ENCODE results near the gene CYLD. TPM values are rescaled to one million over a fixed set of nuclear protein-coding genes. Genes with fewer than 3 reads are reported as not detected.

Gene CYLD
- total and polyA plus RNA-seq, 2 experiments from 2014 or later: 21.7 to 32.6 TPM

DNA sequence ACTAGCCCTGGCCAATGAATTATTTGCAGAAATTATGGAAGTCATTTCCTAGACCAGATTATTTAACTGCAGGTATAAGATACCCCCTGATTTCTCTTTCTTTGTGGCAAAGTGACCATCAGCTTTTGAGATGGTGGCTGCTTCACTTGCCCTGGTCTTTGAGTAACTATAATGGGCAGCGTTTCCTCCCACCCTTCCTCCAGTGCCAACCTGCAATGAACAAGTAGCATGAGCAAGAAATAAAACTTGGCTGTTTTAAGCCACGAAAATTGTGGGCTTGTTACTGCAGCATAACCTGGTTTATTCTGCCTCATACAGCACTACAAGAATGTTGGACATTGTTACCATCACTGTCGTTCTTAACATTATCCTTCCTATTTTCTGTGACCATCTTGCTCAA, 105.3 kb downstream of the CYLD start:
- Histone ChIP-seq H3K27me3 (replicated peaks; ENCODE audit: insufficient read depth) (no peaks in the 10 kb centered on the region), H3K4me2 (ENCODE audit: unreplicated experiment) (no peak overlapping the region), H4K20me1 (ENCODE audit: insufficient read depth) (no peaks in the 10 kb centered on the region), H3K27ac (no peak overlapping the region), H3K4me1 (ENCODE audit: insufficient read depth) (no peaks in the 10 kb centered on the region), H2AFZ (no peak overlapping the region), H3K9me3 (ENCODE audit: low read depth) (no peaks in the 10 kb centered on the region), H3K9ac (no peak overlapping the region), H3K79me2 (ENCODE audit: insufficient read depth) (no peaks in the 10 kb centered on the region), H3K9me2 (ENCODE audit: insufficient read depth) (no peaks in the 10 kb centered on the region), H3F3A (ENCODE audit: insufficient read depth) (no peaks in the 10 kb centered on the region), H3K36me3 (ENCODE audit: low read depth) (no peaks in the 10 kb centered on the region), H3K4me3 (no peak overlapping the region)
- no peak for DNase-seq
- WGBS, 2 experiments (ENCODE audit: low coverage in 1 of 2, low lambda C conversion rate in 2 of 2, missing lambda C conversion rate in 2 of 2): 37 to 44% methylated on average over 3 of the region's 3 CpGs
- in situ Hi-C loops (cut with MboI): no loop called here
- TF ChIP-seq EZH2 (IDR thresholded peaks at IDR 0.05; ENCODE audit: insufficient read depth, poor library complexity, severe bottlenecking) (no peak), EZH2phosphoT487 (IDR thresholded peaks at IDR 0.05; ENCODE audit: insufficient read depth, low read depth) (no peak)

DNA sequence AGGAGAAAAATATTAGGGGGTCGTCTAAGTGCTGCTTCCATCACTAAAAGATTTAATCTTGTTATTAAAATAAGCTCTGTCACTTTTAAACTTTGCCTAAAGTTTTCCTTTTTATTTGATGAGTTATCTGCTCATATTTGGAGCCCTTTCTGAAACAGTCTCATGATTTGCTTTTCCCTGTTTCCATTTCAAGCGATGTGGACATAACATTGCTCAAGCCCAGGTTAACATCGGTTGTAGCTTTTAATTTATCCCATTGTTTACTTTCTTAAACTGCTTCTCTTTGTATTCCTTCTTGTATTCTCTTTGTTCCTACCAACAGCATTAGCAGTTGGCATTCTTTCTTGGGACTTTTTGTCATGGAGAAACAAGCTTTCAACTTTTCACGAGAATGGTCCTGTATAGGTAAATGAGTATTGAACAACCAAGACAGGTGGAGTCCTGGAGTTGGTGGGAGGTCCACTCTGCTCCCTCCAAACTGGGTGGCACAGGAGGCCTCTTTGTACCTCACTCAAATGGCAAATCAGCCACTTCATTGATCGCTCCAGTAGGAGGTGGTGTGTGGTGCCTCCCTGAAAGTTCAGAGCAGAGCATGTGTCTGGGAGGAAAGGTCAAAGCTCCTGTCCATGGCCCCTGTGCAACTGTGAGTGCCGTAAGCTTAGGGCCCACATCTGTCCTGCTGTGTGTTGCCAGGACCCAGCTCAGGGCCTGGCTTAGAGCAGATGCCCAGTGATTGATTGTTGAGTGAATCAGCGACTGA, 107.0 kb downstream of the CYLD start:
- Histone ChIP-seq H3K9me2 (ENCODE audit: insufficient read depth) (no peaks in the 10 kb centered on the region), H3K9ac (no peak overlapping the region), H3K27ac (no peak overlapping the region), H2AFZ (no peak overlapping the region), H3K36me3 (ENCODE audit: low read depth) (no peaks in the 10 kb centered on the region), H3K4me2 (ENCODE audit: unreplicated experiment) (no peak overlapping the region), H3K79me2 (ENCODE audit: insufficient read depth) (no peaks in the 10 kb centered on the region), H3K4me1 (ENCODE audit: insufficient read depth) (no peaks in the 10 kb centered on the region), H4K20me1 (ENCODE audit: insufficient read depth) (no peaks in the 10 kb centered on the region), H3K4me3 (no peak overlapping the region), H3K27me3 (replicated peaks; ENCODE audit: insufficient read depth) (no peaks in the 10 kb centered on the region), H3K9me3 (ENCODE audit: low read depth) (no peaks in the 10 kb centered on the region), H3F3A (ENCODE audit: insufficient read depth) (no peaks in the 10 kb centered on the region)
- in situ Hi-C loops (cut with MboI): no loop called here
- TF ChIP-seq EZH2 (IDR thresholded peaks at IDR 0.05; ENCODE audit: insufficient read depth, poor library complexity, severe bottlenecking) (no peak), EZH2phosphoT487 (IDR thresholded peaks at IDR 0.05; ENCODE audit: insufficient read depth, low read depth) (no peak)
- no peak for DNase-seq
- 55 to 62% methylated on average over 7 of the region's 7 CpGs for WGBS, 2 experiments (ENCODE audit: low coverage in 1 of 2, low lambda C conversion rate in 2 of 2, missing lambda C conversion rate in 2 of 2)

Small RNA genes lying within 50 kb of the gene (microRNA-seq; reads per million reads assigned to microRNA genes)
- gene MIR3181 (ENCODE audit: borderline number of aligned reads): 1.5 reads per million

Small RNA genes lying within 50 kb of the gene (small RNA-seq; reads per million reads assigned to genes)
- gene MIR3181 (ENCODE audit: low read depth, low replicate concordance): not detected

Other genes with a start within 250 kb of the CYLD start
- gene NKD1, start 193.7 kb upstream of the CYLD start, total RNA-seq (2014; rRNA removed; shearing (Covaris generic)): not detected in 2 replicates
- gene NKD1, start 193.7 kb upstream of the CYLD start, polyA plus RNA-seq (2016; fragmentation: Nextera tagmentation; extraction: Ambion mirVana): not detected in 2 replicates
- not detected in 2 replicates for gene SNX20, start 60.8 kb upstream of the CYLD start, total RNA-seq (2014; rRNA removed; shearing (Covaris generic))
- not detected in 2 replicates for gene SNX20, start 60.8 kb upstream of the CYLD start, polyA plus RNA-seq (2016; fragmentation: Nextera tagmentation; extraction: Ambion mirVana)
- gene NOD2, start 48.5 kb upstream of the CYLD start, total RNA-seq (2014; rRNA removed; shearing (Covaris generic)): not detected in 2 replicates
- gene NOD2, start 48.5 kb upstream of the CYLD start, polyA plus RNA-seq (2016; fragmentation: Nextera tagmentation; extraction: Ambion mirVana): not detected in 2 replicates